Limb (tissue), 2 donors: Measurements from ENCODE around the gene RPL7L1.
A peak's percentile ranks its signal among the peaks of the same experiment; 100 is the strongest.
"Not testable (repeated sequence)": the region's sequence is repeated elsewhere in the genome, so short reads cannot be mapped to it uniquely, and the experiment has no call there.

ENCODE experiments used
- DNase-seq, 2 donors: peaks; one replicate each; pipeline ENCODE4 v3.0.0-alpha.2; 2016; ENCODE audit errors: extremely low spot score in 2 of 2

The RPL7L1 gene

DNA sequence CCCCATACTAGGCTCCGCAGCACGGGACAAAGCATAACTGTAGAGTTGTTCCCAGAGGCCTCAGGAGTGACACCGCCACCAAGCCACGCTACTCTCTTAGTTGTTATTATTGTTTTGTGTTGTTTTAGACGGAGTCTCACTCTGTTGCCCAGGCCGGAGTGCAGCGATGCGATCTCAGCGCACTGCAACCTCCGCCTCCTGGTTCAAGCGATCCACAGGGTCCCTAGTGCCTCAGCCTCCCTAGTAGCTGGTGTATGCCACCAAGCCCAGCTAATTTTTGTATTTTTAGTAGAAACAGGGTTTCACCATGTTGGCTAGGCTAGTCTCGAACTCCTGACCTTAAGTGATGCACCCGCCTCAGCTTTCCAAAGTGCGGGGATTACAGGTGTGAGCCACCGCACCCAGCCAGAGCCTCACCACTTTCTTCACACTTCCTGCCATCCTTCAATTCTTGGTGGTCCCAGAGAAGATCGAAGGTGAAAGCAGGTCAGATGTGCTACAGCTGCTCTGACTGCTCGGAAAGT is 11.8 kb downstream of the RPL7L1 start:
- no peak for DNase-seq

- not testable (repeated sequence) for DNase-seq
These were observed 14.8 kb downstream of the RPL7L1 start for GRCh38 chr6:42894041-42894828.

DNA sequence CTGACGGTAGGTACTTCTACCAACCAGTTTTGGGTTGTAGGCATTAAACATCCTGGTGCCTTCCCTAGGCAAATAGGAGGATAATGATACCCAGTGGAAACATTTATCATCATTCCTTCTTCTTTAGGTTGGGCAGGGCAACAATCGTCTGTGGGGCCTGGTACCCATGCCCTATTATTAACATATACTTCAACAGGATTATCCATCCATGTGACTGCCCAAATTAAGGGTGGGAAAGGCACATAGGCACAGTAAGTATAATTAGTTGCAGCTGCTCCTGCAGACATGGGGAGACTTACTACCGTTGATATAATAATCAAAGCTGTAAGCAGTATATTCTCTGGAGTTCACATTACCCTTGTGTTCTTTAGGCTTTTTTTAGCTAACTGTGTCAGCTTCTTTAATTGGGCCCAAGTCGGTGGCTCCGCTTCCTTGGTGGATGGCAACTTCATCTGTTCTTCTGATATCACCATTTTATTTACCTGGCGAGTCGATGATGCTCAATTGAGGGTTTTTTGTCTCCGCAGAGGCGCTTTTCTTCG is 16.8 kb downstream of the RPL7L1 start:
- DNase-seq, result no peak

GRCh38 chr6:42898891-42899361 is 19.5 kb downstream of the RPL7L1 start:
- DNase-seq, result peak; percentile 62 to 63

- DNase-seq, result peak in 1 of 2 donors; percentile 44
These were observed 20.5 kb downstream of the RPL7L1 start for GRCh38 chr6:42899871-42900270.

- peak; percentile 75 to 88 for DNase-seq
These were observed 22.1 kb downstream of the RPL7L1 start for GRCh38 chr6:42901538-42901957.

DNA sequence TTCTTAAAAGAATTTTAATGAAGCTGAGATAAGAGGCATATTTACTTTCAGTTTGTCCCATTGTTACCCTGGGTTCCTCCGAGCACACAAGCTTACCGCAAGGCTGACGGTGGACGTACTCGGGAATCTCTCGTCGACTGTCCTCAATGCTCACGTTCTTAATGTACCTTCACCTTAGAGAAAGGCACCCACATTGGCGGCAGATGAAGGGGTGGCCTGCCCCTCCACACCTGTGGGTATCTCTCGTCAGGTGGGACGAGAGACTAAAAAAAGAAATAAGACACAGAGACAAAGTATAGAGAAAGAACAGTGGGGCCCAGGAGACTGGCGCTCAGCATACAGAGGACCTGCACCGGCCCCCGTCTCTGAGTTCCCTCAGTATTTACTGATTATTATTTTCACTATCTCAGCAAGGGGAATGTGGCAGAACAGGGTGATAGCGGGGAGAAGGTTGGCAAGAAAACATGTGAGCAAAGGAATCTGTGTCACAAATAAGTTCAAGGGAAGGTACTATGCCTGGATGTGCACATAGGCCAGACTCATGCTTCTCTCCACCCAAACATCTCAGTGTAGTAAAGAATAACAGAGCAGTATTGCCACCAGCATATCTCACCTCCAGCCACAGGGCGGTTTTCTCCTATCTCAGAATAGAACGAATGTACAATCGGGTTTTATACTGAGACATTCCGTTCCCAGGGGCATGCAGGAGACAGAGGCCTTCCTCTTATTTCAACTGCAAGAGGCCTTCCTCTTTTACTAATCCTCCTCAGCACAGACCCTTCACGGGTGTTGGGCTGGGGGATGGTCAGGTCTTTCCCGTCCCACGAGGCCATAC is 23.2 kb downstream of the RPL7L1 start:
- DNase-seq, result not testable (repeated sequence)

DNA sequence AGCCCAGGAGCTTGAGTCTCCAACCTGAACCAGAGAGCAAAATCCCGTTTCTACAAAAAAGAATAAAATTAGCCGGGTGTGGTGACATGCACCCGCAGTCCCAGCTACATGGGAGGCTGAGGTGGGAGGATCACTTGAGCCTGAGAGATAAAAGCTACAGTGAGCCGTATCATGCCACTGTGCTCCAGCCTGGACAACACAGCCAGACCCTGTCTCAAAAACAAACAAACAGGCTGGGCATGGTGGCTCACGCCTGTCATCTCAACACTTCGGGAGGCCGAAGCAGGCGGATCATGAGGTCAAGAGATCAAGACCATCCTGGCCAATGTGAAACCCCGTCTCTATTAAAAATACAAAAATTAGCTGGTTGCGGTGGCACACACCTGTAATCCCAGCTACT is 25.1 kb downstream of the RPL7L1 start:
- DNase-seq, result no peak

DNA sequence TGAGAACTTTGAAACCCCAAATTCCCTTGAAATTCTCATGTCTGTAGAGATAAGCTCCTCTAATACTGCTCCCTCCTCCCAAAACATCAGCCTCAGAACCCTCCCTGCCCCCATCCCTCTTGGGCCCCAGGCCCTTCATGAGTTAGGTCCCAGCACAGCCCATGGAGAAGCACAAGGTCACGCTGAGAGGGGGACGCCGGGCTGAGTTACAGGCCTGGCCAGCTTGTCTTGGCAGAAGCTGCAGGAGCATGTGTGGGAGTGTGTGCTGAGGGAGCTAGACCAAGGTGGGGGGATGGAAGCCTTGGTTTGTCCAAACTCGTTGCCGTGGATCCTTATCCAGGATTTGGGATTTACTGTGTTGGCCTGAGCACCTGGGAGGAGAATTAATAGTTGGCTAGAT is 27.9 kb downstream of the RPL7L1 start:
- no peak for DNase-seq

DNA sequence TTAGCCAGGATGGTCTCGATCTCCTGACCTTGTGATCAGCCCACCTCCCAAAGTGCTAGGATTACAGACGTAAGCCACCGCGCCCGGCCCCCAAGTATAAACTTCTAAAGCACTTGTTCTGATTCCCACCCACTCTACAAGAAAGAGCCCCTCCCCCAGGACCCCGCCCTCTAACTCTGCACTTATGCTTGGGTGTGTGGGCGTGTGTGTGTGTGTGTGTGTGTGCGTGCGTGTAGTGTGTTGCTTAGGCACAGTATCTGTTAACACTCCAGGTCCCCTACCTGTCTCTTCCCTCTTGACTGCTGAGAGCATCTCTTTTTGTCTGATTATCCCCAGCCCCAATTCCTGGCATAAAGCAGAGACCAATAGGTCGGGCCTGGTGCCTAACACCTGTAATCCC is 30.4 kb downstream of the RPL7L1 start:
- no peak for DNase-seq

GRCh38 chr6:42911171-42912021 is 32.0 kb downstream of the RPL7L1 start:
- DNase-seq, result no peak

- DNase-seq, result no peak
These were observed 35.1 kb downstream of the RPL7L1 start for GRCh38 chr6:42914546-42914945.

DNA sequence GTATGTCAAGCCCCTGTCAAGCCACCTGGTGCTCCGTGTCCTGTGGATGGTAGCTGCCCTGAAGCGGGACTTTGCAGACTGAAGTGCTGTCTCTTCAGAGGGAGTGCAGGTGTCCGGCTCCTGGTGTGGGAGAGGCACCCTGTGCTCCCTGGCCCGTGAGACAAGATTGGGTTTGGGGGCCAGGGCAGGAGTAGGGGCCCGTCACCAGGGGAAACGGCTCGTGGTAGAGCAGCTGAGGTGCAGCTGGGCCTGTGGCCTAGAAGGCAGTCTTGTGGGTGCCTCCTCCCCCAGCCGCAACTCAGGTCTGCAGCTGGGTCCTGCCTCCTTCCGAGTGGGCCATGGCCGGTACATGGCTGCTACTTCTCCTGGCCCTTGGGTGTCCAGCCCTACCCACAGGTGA is 36.3 kb downstream of the RPL7L1 start, which contains the start of gene PTCRA:
Gene PTCRA, plus strand, starts transcription at position 322 of the 400 bp plus-strand sequence. Its CDS starts 17 bp downstream, at position 339.
- no peak for DNase-seq

- no peak for DNase-seq
These were observed 36.9 kb downstream of the RPL7L1 start for GRCh38 chr6:42916288-42916687.

- no peak for DNase-seq
These were observed 42.4 kb downstream of the RPL7L1 start for GRCh38 chr6:42921801-42922200.

- DNase-seq, result no peak
These were observed 44.2 kb downstream of the RPL7L1 start for GRCh38 chr6:42923666-42924065.

DNA sequence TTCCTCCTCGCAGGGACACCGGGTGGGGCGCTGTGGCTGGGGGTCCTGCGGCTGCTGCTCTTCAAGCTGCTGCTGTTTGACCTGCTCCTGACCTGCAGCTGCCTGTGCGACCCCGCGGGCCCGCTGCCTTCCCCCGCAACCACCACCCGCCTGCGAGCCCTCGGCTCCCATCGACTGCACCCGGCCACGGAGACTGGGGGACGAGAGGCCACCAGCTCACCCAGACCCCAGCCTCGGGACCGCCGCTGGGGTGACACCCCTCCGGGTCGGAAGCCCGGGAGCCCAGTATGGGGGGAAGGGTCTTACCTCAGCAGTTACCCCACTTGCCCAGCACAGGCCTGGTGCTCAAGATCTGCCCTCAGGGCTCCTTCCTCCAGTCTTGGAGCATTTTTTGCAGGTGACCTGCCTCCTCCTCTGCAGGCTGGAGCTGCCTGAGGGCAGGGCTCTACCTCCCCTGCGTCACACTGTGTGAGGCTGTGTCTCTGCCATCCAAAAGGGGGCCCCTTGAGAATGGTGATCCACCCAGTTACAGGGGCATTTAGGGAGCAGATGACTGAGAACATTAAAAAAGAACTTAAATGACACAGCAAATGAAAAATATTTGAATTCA is 45.9 kb downstream of the RPL7L1 start:
- DNase-seq, result no peak

- peak; percentile 93 to 97 for DNase-seq
These were observed 49.8 kb downstream of the RPL7L1 start, which contains the start of gene CNPY3 for GRCh38 chr6:42928986-42929820. Gene CNPY3 (plus strand): TSS chr6:42929480. CDS start chr6:42929571, 91 bp downstream.

DNA sequence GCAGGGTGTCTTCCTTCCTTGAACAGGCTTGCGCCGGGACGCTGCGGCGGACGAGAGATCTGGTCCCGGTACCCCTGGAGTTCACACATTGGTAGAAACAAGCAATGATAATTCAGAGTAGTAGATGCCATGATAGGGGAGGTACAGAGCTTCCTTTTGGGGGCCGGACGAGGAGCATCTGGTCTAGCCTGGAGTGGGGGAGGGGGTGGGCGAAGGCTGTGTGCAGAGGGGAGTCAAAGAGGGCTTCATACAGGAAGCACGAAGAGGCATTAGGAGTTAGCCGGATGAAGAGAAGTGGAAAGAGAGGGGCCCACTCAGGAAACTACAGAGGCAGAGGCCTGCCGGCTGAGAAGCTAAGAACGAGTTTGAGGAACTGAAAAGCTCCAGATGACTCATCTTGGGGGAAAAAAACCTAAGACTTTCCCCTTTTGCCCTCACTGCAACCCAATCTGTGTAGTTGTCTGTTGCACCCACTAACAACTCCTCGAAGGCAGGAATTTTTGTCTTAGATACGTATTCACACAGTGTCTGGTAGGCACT is 50.5 kb downstream of the RPL7L1 start:
- DNase-seq, result peak in 1 of 2 donors; percentile 57
